ENCODE data around the gene CD160.
"Not testable (repeated sequence)": the region's sequence is repeated elsewhere in the genome, so short reads cannot be mapped to it uniquely, and the experiment has no call there.

DNA sequence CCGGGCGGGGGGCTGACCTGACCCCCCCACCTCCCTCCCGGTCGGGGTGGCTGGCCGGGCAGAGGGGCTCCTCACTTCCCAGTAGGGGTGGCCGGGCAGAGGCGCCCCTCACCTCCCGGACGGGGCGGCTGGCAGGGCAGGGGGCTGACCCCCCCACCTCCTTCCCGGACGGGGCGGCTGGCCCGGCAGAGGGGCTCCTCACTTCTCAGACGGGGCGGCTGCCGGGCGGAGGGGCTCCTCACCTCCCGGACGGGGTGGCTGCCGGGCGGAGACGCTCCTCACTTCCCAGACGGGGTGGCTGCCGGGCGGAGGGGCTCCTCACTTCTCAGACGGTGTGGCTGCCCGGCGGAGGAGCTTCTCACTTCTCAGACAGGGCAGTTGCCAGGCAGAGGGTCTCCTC, 47.6 kb downstream of the CD160 start:
- not testable (repeated sequence) for TF ChIP-seq EZH2 (IDR thresholded peaks at IDR 0.05); POLR2AphosphoS5 (IDR thresholded peaks at IDR 0.05; ENCODE audit: borderline replicate concordance, low read depth, low read length)
